ENCODE measurements around the gene CDH23. TPM values are rescaled to one million over a fixed set of nuclear protein-coding genes. Genes with fewer than 3 reads are reported as not detected.

CDH23 gene
- polyA plus RNA-seq, 1 donor from 2014 or later, result 6.6 TPM

- Histone ChIP-seq H3K36me3 (ENCODE audit: insufficient read depth, low read length) (no peaks in the 10 kb centered on the region), H3K4me3 (ENCODE audit: low read length) (no peak overlapping the region), H3K9ac (ENCODE audit: low read length) (no peak overlapping the region), H4K20me1 (ENCODE audit: insufficient read depth) (no peaks in the 10 kb centered on the region), H3K27ac (ENCODE audit: low read length) (no peak overlapping the region), H3K9me2 (ENCODE audit: insufficient read depth, low read length) (no peaks in the 10 kb centered on the region), H3F3A (ENCODE audit: insufficient read depth, low read length, poor library complexity, severe bottlenecking) (no peaks in the 10 kb centered on the region), H3K79me2 (replicated peaks; ENCODE audit: insufficient read depth, low read length) (no peaks in the 10 kb centered on the region), H3K4me2 (ENCODE audit: low read length) (no peak overlapping the region), H3K9me3 (ENCODE audit: low read length) (no peaks in the 10 kb centered on the region), H3K27me3 (ENCODE audit: insufficient read depth, low read depth, low read length) (no peaks in the 10 kb centered on the region), H2AFZ (ENCODE audit: low read depth, low read length) (no peak overlapping the region)
- TF ChIP-seq EZH2 (IDR thresholded peaks at IDR 0.05; ENCODE audit: borderline replicate concordance, insufficient read depth, low read length, poor library complexity, severe bottlenecking), result no peak
- no peak for TF ChIP-seq REST (IDR thresholded peaks at IDR 0.05; ENCODE audit: borderline replicate concordance)
- no peak for TF ChIP-seq EP300 (conservative IDR thresholded peaks at IDR 0.05; ENCODE audit: poor library complexity, severe bottlenecking)
- no peak for TF ChIP-seq SMC3 (conservative IDR thresholded peaks at IDR 0.05; ENCODE audit: poor library complexity)
- no peak for TF ChIP-seq CTCF (IDR thresholded peaks at IDR 0.05; ENCODE audit: poor library complexity, severe bottlenecking)
- TF ChIP-seq POLR2AphosphoS5 (IDR thresholded peaks at IDR 0.05), result no peak
- no peak for TF ChIP-seq RAD21 (conservative IDR thresholded peaks at IDR 0.05)
- no peak for TF ChIP-seq MXI1 (conservative IDR thresholded peaks at IDR 0.05; ENCODE audit: poor library complexity, severe bottlenecking)
- TF ChIP-seq TAF1 (IDR thresholded peaks at IDR 0.05; ENCODE audit: low read depth), result no peak
These were observed 145.8 kb downstream of the CDH23 start for GRCh38 chr10:71542478-71542877.

DNA sequence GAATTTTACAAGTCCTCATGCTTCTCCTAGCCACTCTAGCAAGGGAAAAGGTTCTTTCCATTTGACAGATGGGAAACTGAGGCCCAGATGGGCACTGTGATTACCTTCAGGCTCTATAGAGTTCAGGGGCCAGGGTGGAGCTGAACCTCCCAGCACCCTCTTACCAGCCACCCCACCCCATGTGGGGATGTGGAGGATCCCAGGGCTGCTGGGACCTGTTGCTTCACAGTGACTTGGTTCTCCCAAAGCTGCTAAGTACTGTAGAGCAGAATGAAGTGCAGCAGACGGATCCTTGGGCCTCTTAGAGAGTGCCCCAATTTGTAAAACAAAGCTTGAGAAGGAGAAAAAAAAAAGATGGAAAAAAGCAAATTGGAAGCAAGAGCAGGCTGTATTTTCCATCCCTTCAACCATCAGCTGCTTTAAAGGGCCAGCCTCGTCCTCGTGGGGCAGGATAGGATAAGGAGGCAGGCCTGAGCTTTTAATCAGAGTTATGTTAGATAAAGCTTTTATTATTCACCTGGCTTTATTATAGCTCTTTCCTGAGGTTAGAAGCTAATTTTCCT is 147.0 kb downstream of the CDH23 start:
- Histone ChIP-seq H3K36me3 (ENCODE audit: insufficient read depth, low read length) (no peaks in the 10 kb centered on the region), H3K79me2 (replicated peaks; ENCODE audit: insufficient read depth, low read length) (no peaks in the 10 kb centered on the region), H3K9me2 (ENCODE audit: insufficient read depth, low read length) (no peaks in the 10 kb centered on the region), H3K4me3 (ENCODE audit: low read length) (no peak overlapping the region), H2AFZ (ENCODE audit: low read depth, low read length) (no peak overlapping the region), H3K9me3 (ENCODE audit: low read length) (no peaks in the 10 kb centered on the region), H4K20me1 (ENCODE audit: insufficient read depth) (no peaks in the 10 kb centered on the region), H3F3A (ENCODE audit: insufficient read depth, low read length, poor library complexity, severe bottlenecking) (peaks cover under 1% of the 10 kb centered on the region), H3K27ac (ENCODE audit: low read length) (no peak overlapping the region), H3K4me2 (ENCODE audit: low read length) (no peak overlapping the region), H3K9ac (ENCODE audit: low read length) (no peak overlapping the region), H3K27me3 (ENCODE audit: insufficient read depth, low read depth, low read length) (no peaks in the 10 kb centered on the region)
- no peak for TF ChIP-seq EZH2 (IDR thresholded peaks at IDR 0.05; ENCODE audit: borderline replicate concordance, insufficient read depth, low read length, poor library complexity, severe bottlenecking)
- TF ChIP-seq REST (IDR thresholded peaks at IDR 0.05; ENCODE audit: borderline replicate concordance), result no peak
- TF ChIP-seq RAD21 (conservative IDR thresholded peaks at IDR 0.05), result no peak
- no peak for TF ChIP-seq TAF1 (IDR thresholded peaks at IDR 0.05; ENCODE audit: low read depth)
- TF ChIP-seq CTCF (IDR thresholded peaks at IDR 0.05; ENCODE audit: poor library complexity, severe bottlenecking), result no peak
- no peak for TF ChIP-seq MXI1 (conservative IDR thresholded peaks at IDR 0.05; ENCODE audit: poor library complexity, severe bottlenecking)
- no peak for TF ChIP-seq EP300 (conservative IDR thresholded peaks at IDR 0.05; ENCODE audit: poor library complexity, severe bottlenecking)
- TF ChIP-seq POLR2AphosphoS5 (IDR thresholded peaks at IDR 0.05), result no peak
- no peak for TF ChIP-seq SMC3 (conservative IDR thresholded peaks at IDR 0.05; ENCODE audit: poor library complexity)

Data from neural cell (in vitro differentiated cells).